PC-3 (cell line): ENCODE data around the gene UBE2G1. TPM values are rescaled to one million over a fixed set of nuclear protein-coding genes. Genes with fewer than 3 reads are reported as not detected.

Experiments used
- ATAC-seq: fragments of 200-7000 bp; cut with Tn5 transposase; 2 replicates; pipeline ENCODE4 v1.9.1; 2020; ENCODE audit warnings: mild to moderate bottlenecking, moderate library complexity
- BruUV-seq: library from RNA; stranded (reverse); fragments of 400-500 nt; replicated peaks from 2 replicates; lab custom pipeline; 2021; lab: Mats Ljungman, UMichigan
- CTCF ChIA-PET: fragments of 300-600 bp; sonication (Branson Sonifier 250); formaldehyde crosslinking; loops from one replicate; lab custom pipeline; 2022; ENCODE audit warnings: antibody characterized with exemption; lab: Charles Lee
- POLR2A ChIA-PET: fragments of 300-600 bp; sonication (Branson Sonifier 250); formaldehyde crosslinking; loops from one replicate; lab custom pipeline; 2022; ENCODE audit warnings: antibody characterized with exemption; ENCODE audit not compliant: unreplicated experiment; lab: Charles Lee
- DNase-seq: peaks from one replicate; pipeline ENCODE4 v3.0.0-alpha.2; 2015
- H2AFZ ChIP-seq: fragments of 300-600 bp; sonication (generic); 2 replicates; pipeline ENCODE4 v1.6.0; 2016; ENCODE audit warnings: antibody characterized with exemption, low read length
- H3F3A ChIP-seq: fragments of 300-600 bp; sonication (generic); one replicate; pipeline ENCODE4 v1.6.0; 2017; ENCODE audit warnings: antibody characterized with exemption, low read length, control low read depth, mild to moderate bottlenecking; ENCODE audit not compliant: unreplicated experiment
- H3K27ac ChIP-seq: fragments of 300-600 bp; sonication (generic); 2 replicates; pipeline ENCODE4 v1.5.1; 2016; ENCODE audit warnings: mild to moderate bottlenecking, low read length
- H3K27me3 ChIP-seq: fragments of 300-600 bp; sonication (generic); 2 replicates; pipeline ENCODE4 v1.6.1; 2016; ENCODE audit warnings: low read length, mixed read lengths
- H3K36me3 ChIP-seq: fragments of 300-600 bp; sonication (generic); 2 replicates; pipeline ENCODE4 v1.6.1; 2016; ENCODE audit warnings: low read depth, mixed run types, low read length, mixed read lengths
- H3K4me1 ChIP-seq: fragments of 300-600 bp; sonication (generic); 2 replicates; pipeline ENCODE4 v1.5.1; 2016; ENCODE audit warnings: low read length; ENCODE audit not compliant: insufficient read depth
- H3K4me2 ChIP-seq: fragments of 300-600 bp; sonication (generic); 2 replicates; pipeline ENCODE4 v1.6.0; 2016; ENCODE audit warnings: low read length
- H3K4me3 ChIP-seq: fragments of 300-600 bp; sonication (generic); 2 replicates; pipeline ENCODE4 v1.5.1; 2016; ENCODE audit warnings: mild to moderate bottlenecking, low read length, mixed read lengths
- H3K79me2 ChIP-seq: fragments of 300-600 bp; sonication (generic); 2 replicates; pipeline ENCODE4 v1.6.1; 2017; ENCODE audit warnings: low read length, mixed read lengths
- H3K9ac ChIP-seq: fragments of 300-600 bp; sonication (generic); 2 replicates; pipeline ENCODE4 v1.6.0; 2016; ENCODE audit warnings: mild to moderate bottlenecking, low read length
- H3K9me2 ChIP-seq: fragments of 300-600 bp; sonication (generic); replicated peaks from 2 replicates; pipeline ENCODE4 v1.6.1; 2016; ENCODE audit warnings: mixed run types, low read length, mixed read lengths
- H3K9me3 ChIP-seq: fragments of 300-600 bp; sonication (generic); 2 replicates; pipeline ENCODE4 v1.6.1; 2016; ENCODE audit warnings: low read length, mixed read lengths
- H4K20me1 ChIP-seq: fragments of 300-600 bp; sonication (generic); 2 replicates; pipeline ENCODE4 v1.6.1; 2016; ENCODE audit warnings: low read length, mixed read lengths
- EZH2 ChIP-seq: fragments of 300-600 bp; sonication (generic); IDR thresholded peaks from one replicate; pipeline ENCODE4 v1.6.1; 2017; ENCODE audit warnings: antibody characterized with exemption, mild to moderate bottlenecking, low read length; ENCODE audit not compliant: unreplicated experiment
- EZH2phosphoT487 ChIP-seq: fragments of 300-600 bp; sonication (generic); IDR thresholded peaks from 2 replicates; pipeline ENCODE4 v1.6.1; 2018; ENCODE audit warnings: mild to moderate bottlenecking, antibody characterized with exemption, low read length, borderline replicate concordance
- intact Hi-C: fragments of 100-400 bp; cut with micrococcal nuclease; formaldehyde crosslinking; loops from 2 replicates; pipeline ENCODE4 v1.9.0; 2023
- total RNA-seq: library from RNA; depleted of rRNA; stranded (reverse); fragments of >200 nt; gene quantifications from 2 replicates; pipeline ENCODE4 v1.2.3, GENCODE V29; 2014
- TF ChIP-seq, protein P1 (sequence below): fragments of 300-600 bp; sonication (generic); conservative IDR thresholded peaks from 2 replicates; pipeline ENCODE4 v1.5.1; 2017; ENCODE audit warnings: antibody characterized with exemption, low read depth, mild to moderate bottlenecking, low read length

UBE2G1 gene
- total RNA-seq, 1 experiment from 2014 or later, result 35.8 TPM

GRCh38 chr17:4247971-4248388, 118.5 kb downstream of the UBE2G1 start:
- intact Hi-C loops, result loop anchor here (2.0 kb wide), 1 partner anchor 33 kb away; no protein-coding TSS in a partner anchor
- no peaks in the 10 kb centered on the region for H3K27me3 ChIP-seq
- peak; percentile 62 for DNase-seq
- no peaks in the 10 kb centered on the region for H3K9me2 ChIP-seq
- CTCF ChIA-PET, result interaction anchor here (1.4 kb wide), 1 partner anchor 48 kb away, joined by 5 read pairs; no protein-coding TSS in a partner anchor
- H3K9ac ChIP-seq, result peak overlapping the region; percentile 29; the same call in 1 of the 2 replicates
- H2AFZ ChIP-seq, result no peak overlapping the region
- peak overlapping the region; percentile 24; the same call in 1 of the 2 replicates for H3K4me3 ChIP-seq
- H3K27ac ChIP-seq, result peak overlapping the region; percentile 79
- no peak for TF ChIP-seq EZH2
- TF ChIP-seq, protein P1, sequence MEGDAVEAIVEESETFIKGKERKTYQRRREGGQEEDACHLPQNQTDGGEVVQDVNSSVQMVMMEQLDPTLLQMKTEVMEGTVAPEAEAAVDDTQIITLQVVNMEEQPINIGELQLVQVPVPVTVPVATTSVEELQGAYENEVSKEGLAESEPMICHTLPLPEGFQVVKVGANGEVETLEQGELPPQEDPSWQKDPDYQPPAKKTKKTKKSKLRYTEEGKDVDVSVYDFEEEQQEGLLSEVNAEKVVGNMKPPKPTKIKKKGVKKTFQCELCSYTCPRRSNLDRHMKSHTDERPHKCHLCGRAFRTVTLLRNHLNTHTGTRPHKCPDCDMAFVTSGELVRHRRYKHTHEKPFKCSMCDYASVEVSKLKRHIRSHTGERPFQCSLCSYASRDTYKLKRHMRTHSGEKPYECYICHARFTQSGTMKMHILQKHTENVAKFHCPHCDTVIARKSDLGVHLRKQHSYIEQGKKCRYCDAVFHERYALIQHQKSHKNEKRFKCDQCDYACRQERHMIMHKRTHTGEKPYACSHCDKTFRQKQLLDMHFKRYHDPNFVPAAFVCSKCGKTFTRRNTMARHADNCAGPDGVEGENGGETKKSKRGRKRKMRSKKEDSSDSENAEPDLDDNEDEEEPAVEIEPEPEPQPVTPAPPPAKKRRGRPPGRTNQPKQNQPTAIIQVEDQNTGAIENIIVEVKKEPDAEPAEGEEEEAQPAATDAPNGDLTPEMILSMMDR, result no peak
- TF ChIP-seq EZH2phosphoT487, result no peak
- no peaks in the 10 kb centered on the region for H3F3A ChIP-seq
- H4K20me1 ChIP-seq, result peaks cover 10% of the 10 kb centered on the region; the same call in 1 of the 2 replicates
- peak overlapping the region; percentile 77 for H3K4me2 ChIP-seq
- BruUV-seq, result no TSS peak
- no peaks in the 10 kb centered on the region for H3K36me3 ChIP-seq
- H3K4me1 ChIP-seq, result peaks cover 21% of the 10 kb centered on the region
- POLR2A ChIA-PET, result interaction anchor here (0.7 kb wide), 1 partner anchor 17 kb away, joined by 3 read pairs; no protein-coding TSS in a partner anchor
- ATAC-seq, result peak; percentile 81
- H3K9me3 ChIP-seq, result no peaks in the 10 kb centered on the region
- peaks cover 90% of the 10 kb centered on the region for H3K79me2 ChIP-seq

DNA sequence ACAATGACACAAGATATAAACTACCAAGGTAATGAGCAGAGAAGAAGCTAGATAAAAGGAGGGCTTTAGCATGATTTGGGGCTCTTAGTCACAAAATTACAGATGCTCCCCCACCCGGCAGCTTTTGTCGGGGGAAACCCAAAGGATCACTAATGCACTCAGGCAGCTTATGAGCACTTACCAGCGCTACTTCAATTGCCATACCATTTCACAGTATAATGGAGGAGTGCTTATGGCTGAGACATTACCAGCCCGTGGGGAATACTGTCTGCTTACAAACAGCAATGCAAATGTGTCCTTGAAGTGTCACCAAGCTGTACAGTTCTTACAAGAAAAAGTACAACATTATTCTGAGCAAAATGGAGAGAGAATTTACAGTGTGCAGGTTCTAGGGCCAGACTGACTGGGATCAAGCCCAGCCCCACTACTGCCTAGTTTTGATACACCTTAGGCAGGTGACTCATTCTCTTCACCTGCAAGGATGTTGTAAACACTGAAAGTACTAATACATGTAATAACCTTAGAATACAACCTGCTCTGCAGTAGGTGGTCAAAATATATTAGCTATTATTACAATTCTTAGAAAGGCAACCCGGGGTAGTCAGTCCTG, 119.0 kb downstream of the UBE2G1 start:
- Histone ChIP-seq H3K27me3 (no peaks in the 10 kb centered on the region), H3K36me3 (no peaks in the 10 kb centered on the region), H3K4me1 (peaks cover 21% of the 10 kb centered on the region), H3K79me2 (peaks cover 85% of the 10 kb centered on the region), H3K9ac (0 out of 2 replicates have a peak overlapping the region, but pooled peaks have one; percentile 25), H2AFZ (no peak overlapping the region), H4K20me1 (peaks cover 10% of the 10 kb centered on the region; the same call in 1 of the 2 replicates), H3K4me2 (peak overlapping the region; percentile 77), H3K9me2 (no peaks in the 10 kb centered on the region), H3K4me3 (peak overlapping the region; percentile 24; the same call in 1 of the 2 replicates), H3K9me3 (no peaks in the 10 kb centered on the region), H3K27ac (peak overlapping the region; percentile 79), H3F3A (no peaks in the 10 kb centered on the region)
- intact Hi-C loops, result no loop called here
- DNase-seq, result peak; percentile 45
- TF ChIP-seq, protein P1, result no peak
- TF ChIP-seq EZH2 (no peak), EZH2phosphoT487 (no peak)
- no TSS peak for BruUV-seq
- ChIA-PET CTCF (interaction anchor here (0.6 to 1.4 kb wide), 2 partner anchors 13 to 47 kb away, joined by 5 to 13 read pairs; no protein-coding TSS in a partner anchor), POLR2A (interaction anchor here (0.5 to 0.7 kb wide), 2 partner anchors 17 to 104 kb away, joined by 3 to 4 read pairs; no protein-coding TSS in a partner anchor)
- peak; percentile 51 for ATAC-seq
